ENCODE measurements around the gene NLGN3. TPM values are rescaled to one million over a fixed set of nuclear protein-coding genes. Genes with fewer than 3 reads are reported as not detected.
A peak's percentile ranks its signal among the peaks of the same experiment; 100 is the strongest.
"Not testable (repeated sequence)": the region's sequence is repeated elsewhere in the genome, so short reads cannot be mapped to it uniquely, and the experiment has no call there.

The NLGN3 gene
- total and polyA plus RNA-seq, 2 donors (not counting 3 experiments of a cell fraction or from before 2014, with no cell fraction given): 0.37 to 0.40 TPM

GRCh38 chrX:71178908-71179307 lies 34.3 kb downstream of the NLGN3 start:
- ChIA-PET POLR2A (no interaction called here), CTCF (interaction anchor here (1.0 to 1.4 kb wide), 3 partner anchors 179 to 409 kb away, joined by 3 to 5 read pairs (median 5); no protein-coding TSS in a partner anchor)
- Histone ChIP-seq H3K4me2 (ENCODE audit: insufficient read depth, low read length) (no peak overlapping the region), H3K79me2 (ENCODE audit: control insufficient read depth, insufficient read depth, low read length) (no peaks in the 10 kb centered on the region), H3K36me3 (ENCODE audit: control insufficient read depth in 2 of 2, extremely low read depth in 1 of 2, insufficient read depth in 2 of 2, low read length in 2 of 2) (no peaks in the 10 kb centered on the region), H3K9me3 (replicated peaks; ENCODE audit: control insufficient read depth, insufficient read depth, low read length) (no peaks in the 10 kb centered on the region), H3K27me3 (ENCODE audit: control insufficient read depth in 2 of 2, insufficient read depth in 2 of 2, low read length in 2 of 2) (no peaks in the 10 kb centered on the region), H3K9me1 (replicated peaks; ENCODE audit: control insufficient read depth, extremely low read depth, insufficient read depth, low read length) (no peaks in the 10 kb centered on the region), H3K27ac (ENCODE audit: insufficient read depth, low read depth, low read length) (no peak overlapping the region), H3K9ac (replicated peaks; ENCODE audit: extremely low read depth, insufficient read depth, low read length) (no peak overlapping the region), H4K20me1 (replicated peaks; ENCODE audit: control insufficient read depth, extremely low read depth, insufficient read depth, low read length) (no peaks in the 10 kb centered on the region), H3K4me3 (replicated peaks in 1 of 3; ENCODE audit: insufficient read depth in 1 of 3, low read depth in 1 of 3, low read length in 3 of 3) (no peak overlapping the region), H2AFZ (ENCODE audit: low read depth, low read length) (no peak overlapping the region), H3K4me1 (ENCODE audit: control insufficient read depth, extremely low read depth, insufficient read depth, low read length) (peaks cover 7% of the 10 kb centered on the region)
- peak; percentile 96 for FAIRE-seq
- dilution Hi-C loops (cut with MboI; ENCODE audit: extremely low pct_ligation_motif_present, low sequenced_read_pairs): no loop called here
- no TSS peak for BruUV-seq (replicated peaks)
- intact Hi-C loops (cut with micrococcal nuclease): loop anchor here (1.0 to 2.0 kb wide), 6 partner anchors 60 to 727 kb away; no protein-coding TSS in a partner anchor
- DNase-seq (ENCODE audit: low read depth, low spot score): peak; percentile 62
- TF ChIP-seq POLR2A (IDR thresholded peaks at IDR 0.05; ENCODE audit: low read depth, low read length): no peak
- TF ChIP-seq CTCF (IDR thresholded peaks at IDR 0.05; ENCODE audit: extremely low read depth in 1 of 2, insufficient read depth in 1 of 2, low read depth in 1 of 2, low read length in 2 of 2): peak; percentile 44 to 63

DNA sequence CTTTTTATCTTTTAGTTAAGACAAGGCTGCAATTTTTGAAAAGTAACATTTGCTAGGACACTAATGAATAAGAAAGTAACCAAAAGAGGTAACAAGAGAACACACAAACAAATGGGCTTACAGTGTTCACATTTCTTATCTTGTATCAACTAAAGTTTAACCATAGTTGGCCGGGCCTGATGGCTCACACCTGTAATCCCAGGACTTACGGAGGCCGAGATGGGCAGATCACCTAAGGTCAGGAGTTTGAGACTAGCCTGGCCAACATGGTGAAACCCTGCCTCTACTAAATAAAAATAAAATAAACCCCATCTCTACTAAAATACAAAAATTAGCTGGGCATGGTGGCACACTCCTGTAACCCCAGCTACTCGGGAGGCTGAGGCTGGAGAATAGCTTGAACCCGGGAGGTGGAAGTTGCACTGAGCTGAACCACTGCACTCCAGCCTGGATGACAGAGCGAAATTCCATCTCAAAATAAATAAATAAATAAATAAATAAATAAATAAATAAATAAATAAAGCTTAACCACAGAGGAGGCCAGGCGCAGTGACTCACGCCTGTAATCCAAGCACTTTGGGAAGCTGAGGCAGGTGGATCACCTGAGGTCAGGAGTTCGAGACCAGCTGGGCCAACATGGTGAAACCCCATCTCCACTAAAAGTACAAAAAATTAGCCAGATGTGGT lies 36.1 kb downstream of the NLGN3 start:
- H3K9ac ChIP-seq (replicated peaks; ENCODE audit: extremely low read depth, insufficient read depth, low read length); dilution Hi-C loops (cut with MboI; ENCODE audit: extremely low pct_ligation_motif_present, low sequenced_read_pairs); H3K27ac ChIP-seq (ENCODE audit: insufficient read depth, low read depth, low read length); BruUV-seq (replicated peaks); H3K4me1 ChIP-seq (ENCODE audit: control insufficient read depth, extremely low read depth, insufficient read depth, low read length); H2AFZ ChIP-seq (ENCODE audit: low read depth, low read length); H4K20me1 ChIP-seq (replicated peaks; ENCODE audit: control insufficient read depth, extremely low read depth, insufficient read depth, low read length); H3K9me1 ChIP-seq (replicated peaks; ENCODE audit: control insufficient read depth, extremely low read depth, insufficient read depth, low read length); H3K27me3 ChIP-seq (ENCODE audit: control insufficient read depth in 2 of 2, insufficient read depth in 2 of 2, low read length in 2 of 2); H3K4me2 ChIP-seq (ENCODE audit: insufficient read depth, low read length); H3K79me2 ChIP-seq (ENCODE audit: control insufficient read depth, insufficient read depth, low read length); H3K36me3 ChIP-seq (ENCODE audit: control insufficient read depth in 2 of 2, extremely low read depth in 1 of 2, insufficient read depth in 2 of 2, low read length in 2 of 2); DNase-seq (ENCODE audit: low read depth, low spot score); H3K4me3 ChIP-seq (replicated peaks in 1 of 3; ENCODE audit: insufficient read depth in 1 of 3, low read depth in 1 of 3, low read length in 3 of 3); H3K9me3 ChIP-seq (replicated peaks; ENCODE audit: control insufficient read depth, insufficient read depth, low read length): not testable (repeated sequence)
- CTCF ChIA-PET: interaction anchor here (2.2 to 3.3 kb wide), 2 partner anchors 211 to 411 kb away, joined by 7 to 18 read pairs; no protein-coding TSS in a partner anchor
- POLR2A ChIA-PET: interaction anchor here (0.7 to 1.0 kb wide), 2 partner anchors 16 to 210 kb away, joined by 3 to 4 read pairs; no protein-coding TSS in a partner anchor
- intact Hi-C loops (cut with micrococcal nuclease): loop anchor here (5.0 kb wide), 1 partner anchor 187 kb away; the partner anchor contains the start of gene TAF1
- peak; percentile 58 for FAIRE-seq
